Smooth muscle cell of the brain vasculature (primary cell): ENCODE results near the gene NFATC3.
"Not testable (repeated sequence)": the region's sequence is repeated elsewhere in the genome, so short reads cannot be mapped to it uniquely, and the experiment has no call there.

Source experiments
- DNase-seq: peaks from one replicate; pipeline ENCODE4 v3.0.0-alpha.2; 2012; ENCODE audit warnings: low read depth, low spot score

The NFATC3 gene

GRCh38 chr16:68116256-68116867 is 31.2 kb downstream of the NFATC3 start:
- no peak for DNase-seq

GRCh38 chr16:68117884-68118283 is 32.7 kb downstream of the NFATC3 start:
- DNase-seq, result no peak

GRCh38 chr16:68118954-68119353 is 33.8 kb downstream of the NFATC3 start:
- not testable (repeated sequence) for DNase-seq

GRCh38 chr16:68120496-68120895 is 35.3 kb downstream of the NFATC3 start:
- DNase-seq, result not testable (repeated sequence)

DNA sequence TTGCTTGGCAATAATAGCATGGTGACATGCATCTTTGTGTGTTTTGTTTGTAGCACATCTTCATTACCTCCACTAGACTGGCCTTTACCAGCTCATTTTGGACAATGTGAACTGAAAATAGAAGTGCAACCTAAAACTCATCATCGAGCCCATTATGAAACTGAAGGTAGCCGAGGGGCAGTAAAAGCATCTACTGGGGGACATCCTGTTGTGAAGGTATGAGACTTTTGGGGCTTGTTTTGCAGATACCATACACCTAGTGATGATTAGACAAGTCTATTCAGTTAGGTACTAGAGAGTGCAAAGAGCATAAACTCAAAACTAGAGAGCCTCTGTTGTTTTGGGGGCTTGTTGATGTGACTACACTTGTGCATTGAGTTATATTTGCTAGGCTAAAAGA is 41.2 kb downstream of the NFATC3 start:
- DNase-seq, result no peak

DNA sequence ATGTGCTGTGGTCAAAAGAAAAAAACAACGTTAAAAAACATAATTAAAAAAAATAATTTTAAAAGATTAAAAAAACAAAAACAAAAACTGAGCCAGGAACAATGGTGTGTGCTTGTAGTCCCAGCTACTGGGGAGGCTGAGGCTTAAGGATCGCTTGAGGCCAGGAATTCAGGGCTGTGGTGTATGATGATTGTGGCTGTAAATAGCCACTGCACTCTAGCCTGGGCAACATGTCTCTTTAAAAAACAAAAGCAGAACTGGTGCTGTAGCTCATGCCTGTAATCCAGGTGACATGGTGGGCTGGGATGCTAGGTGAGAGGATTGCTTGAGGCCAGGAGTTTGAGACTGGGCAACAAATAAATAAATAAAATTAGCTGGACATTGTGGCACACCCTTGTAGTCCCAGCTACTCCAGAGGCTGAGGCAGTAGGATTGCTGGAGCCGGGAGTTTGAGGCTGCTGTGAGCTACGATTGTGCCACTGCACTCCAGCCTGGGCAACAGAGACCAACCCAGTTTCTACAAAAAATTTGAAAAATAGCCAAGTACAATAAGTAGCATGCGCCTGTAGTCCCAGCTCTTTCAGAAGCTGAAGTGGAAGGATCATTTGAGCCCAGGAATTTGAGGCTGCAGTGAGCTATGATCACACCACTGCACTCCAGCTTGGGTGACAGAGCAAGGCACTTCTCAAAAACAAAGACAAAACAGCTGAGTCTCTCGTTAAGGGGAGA is 43.6 kb downstream of the NFATC3 start:
- DNase-seq, result no peak

DNA sequence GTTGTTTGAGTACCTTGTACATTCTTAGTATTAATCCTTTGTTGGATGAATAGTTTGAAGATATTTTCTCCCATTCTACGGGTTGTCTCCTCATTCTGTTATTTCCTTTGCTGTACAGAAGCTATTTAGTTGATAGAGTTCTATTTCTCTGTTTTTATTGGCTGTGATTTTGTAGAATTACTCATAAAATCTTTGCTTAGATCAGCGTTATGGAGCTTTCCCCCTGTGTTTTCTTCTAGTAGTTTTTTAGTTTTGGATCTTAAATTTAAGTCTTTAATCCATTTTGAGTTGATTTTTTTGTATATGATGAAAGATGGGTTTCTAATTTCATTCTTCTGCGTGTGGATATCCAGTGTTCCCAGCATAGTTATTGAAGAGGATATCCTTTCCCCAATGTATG is 45.4 kb downstream of the NFATC3 start:
- DNase-seq, result no peak

DNA sequence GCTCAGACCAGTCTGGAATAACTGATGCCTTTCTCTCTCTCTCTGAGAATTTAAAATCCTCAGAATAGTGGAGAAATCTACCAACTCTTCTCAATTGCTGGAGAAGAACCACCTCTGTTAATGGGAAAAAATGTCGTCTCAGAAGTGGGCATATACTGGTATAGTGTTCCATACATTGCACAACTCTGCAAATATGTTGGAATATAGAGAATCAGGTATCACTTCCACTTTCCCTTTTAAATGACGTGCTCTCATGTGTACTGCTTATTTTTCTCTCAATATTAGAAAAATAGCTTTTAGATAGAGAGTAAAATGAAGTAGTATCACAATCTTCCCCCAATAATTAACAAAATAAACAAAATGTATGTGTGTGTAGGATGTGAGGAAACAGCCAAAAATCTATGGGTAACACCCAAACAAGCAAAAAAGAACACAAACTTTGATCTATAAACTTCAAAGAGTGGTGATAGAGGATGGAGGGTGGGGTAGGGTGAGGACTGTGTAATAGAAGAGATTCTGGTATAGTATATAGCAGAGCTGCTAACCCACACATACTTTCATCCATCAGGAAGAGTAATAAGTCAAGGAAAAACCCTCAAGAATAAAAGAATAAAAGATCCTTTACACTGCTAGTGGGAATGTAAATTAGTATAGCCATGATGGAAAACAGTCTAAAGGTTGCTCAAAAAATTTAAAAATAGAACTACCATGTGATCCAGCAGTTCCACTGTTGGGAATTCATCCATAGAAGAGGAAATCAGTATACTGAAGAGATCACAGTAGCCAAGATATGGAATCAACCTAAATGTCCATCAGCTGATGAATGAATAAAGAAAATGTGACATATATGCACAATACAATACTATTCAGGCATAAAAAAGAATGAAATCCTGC is 46.9 kb downstream of the NFATC3 start:
- no peak for DNase-seq

DNA sequence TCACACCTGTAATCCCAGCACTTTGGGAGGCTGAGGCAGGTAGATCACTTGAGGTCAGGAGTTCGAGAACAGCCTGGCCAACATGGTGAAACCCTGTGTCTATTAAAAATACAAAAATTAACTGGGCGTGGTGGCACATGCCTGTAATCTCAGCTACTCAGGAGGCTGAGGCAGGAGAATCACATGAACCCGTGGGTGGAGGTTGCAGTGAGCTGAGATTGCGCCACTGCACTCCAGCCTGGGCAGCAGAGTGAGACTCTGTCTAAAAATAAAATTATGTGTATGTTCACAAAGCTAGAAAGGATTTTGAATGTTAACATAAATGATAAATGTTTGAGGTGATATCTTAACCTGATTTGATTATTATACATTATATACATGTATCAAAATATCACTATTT is 47.8 kb downstream of the NFATC3 start:
- DNase-seq, result not testable (repeated sequence)

- DNase-seq, result no peak
Observed at GRCh38 chr16:68134644-68135043, 49.5 kb downstream of the NFATC3 start.

- DNase-seq, result no peak
Observed at GRCh38 chr16:68136515-68136914, 51.3 kb downstream of the NFATC3 start.

GRCh38 chr16:68144008-68144407 is 58.8 kb downstream of the NFATC3 start:
- DNase-seq, result no peak

- no peak for DNase-seq
Observed at GRCh38 chr16:68146585-68146984, 61.4 kb downstream of the NFATC3 start.

DNA sequence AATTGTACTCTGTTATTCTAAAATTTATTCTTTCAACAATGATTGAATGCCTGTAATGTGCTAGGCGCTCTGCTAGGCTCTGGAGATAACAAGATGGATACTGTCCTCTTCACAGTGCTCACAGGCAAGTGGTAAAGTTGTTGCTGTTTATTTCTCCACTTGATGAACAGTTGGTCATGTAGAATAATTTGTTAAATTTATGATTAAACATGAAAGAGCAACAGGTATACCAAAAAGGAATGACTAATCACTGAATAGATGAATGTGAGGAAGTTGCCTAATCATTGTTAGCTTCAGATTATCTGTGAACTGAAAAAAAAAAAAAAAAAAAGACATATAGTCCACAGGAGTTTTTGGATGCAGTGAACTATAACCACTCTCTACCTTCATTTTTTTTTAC is 62.3 kb downstream of the NFATC3 start:
- DNase-seq, result no peak

GRCh38 chr16:68149596-68149995 is 64.4 kb downstream of the NFATC3 start:
- DNase-seq, result no peak

GRCh38 chr16:68155425-68155824 is 70.3 kb downstream of the NFATC3 start:
- no peak for DNase-seq

- DNase-seq, result no peak
Observed at GRCh38 chr16:68162413-68162812, 77.2 kb downstream of the NFATC3 start.

GRCh38 chr16:68163275-68163674 is 78.1 kb downstream of the NFATC3 start:
- not testable (repeated sequence) for DNase-seq

DNA sequence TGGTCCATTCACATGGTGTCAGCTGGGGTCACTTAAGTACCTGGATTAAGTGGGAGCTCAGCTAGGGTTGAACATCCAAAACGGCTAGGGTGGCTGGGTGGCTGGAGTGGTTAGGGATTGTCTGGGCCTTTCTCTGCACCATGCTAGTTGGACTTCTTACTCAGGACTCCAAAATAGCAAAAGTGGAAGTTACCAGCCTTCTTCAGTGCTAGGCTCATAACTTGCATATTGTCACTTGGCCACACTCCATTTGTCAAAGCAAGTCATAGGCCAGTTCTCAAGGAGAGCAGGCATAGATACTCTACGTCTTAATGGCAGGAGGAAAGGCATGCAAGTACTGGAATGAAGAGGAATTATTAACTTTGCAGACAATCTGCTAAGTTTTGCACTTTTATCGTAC is 81.1 kb downstream of the NFATC3 start:
- DNase-seq, result no peak

DNA sequence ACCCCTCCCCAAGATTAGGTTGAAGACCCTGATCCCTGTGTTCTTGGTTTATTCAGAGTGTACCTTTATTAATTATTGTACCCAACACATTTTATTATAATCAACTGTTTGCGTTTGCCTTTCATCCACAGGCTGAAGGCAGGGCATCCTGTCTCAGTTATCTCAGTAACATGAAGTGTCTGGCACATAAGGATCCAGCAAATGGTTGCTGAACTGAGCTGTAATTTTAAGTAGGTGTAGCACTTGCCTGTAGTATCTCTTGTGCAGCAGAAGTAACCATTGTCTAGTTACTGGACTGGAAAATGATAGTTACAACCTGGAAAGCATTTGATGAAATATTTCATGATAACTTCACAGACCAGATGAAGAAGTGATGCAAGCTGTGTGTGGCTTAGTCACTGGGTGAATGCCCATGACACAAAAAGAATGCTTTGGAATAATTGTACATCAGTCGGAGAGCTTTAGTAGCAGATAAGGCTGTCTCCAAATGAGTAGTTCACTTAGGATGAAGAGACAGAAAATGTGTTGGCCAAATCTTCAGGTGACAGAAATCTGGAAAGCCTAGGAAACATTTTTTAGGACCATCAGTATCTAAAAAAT is 94.1 kb downstream of the NFATC3 start:
- DNase-seq, result no peak

- DNase-seq, result no peak
Observed at GRCh38 chr16:68179855-68180254, 94.7 kb downstream of the NFATC3 start.

DNA sequence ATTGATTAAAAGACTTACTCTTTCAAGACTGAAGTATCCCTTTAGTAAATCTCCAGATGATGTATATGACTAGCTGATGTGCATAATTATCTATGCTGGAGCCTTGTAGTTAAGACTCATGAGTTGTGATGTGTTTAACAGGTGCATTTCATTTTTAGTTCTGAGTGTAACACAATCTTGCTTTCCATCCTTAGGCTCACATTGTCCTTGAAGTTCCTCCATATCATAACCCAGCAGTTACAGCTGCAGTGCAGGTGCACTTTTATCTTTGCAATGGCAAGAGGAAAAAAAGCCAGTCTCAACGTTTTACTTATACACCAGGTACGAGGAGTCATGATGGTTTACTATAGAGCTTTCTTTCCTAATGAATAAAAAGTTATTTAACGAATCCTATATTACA is 97.9 kb downstream of the NFATC3 start:
- DNase-seq, result no peak
